ENCODE measurements around the gene PRG3. TPM values are rescaled to one million over a fixed set of nuclear protein-coding genes. Genes with fewer than 3 reads are reported as not detected.

The PRG3 gene, protein sequence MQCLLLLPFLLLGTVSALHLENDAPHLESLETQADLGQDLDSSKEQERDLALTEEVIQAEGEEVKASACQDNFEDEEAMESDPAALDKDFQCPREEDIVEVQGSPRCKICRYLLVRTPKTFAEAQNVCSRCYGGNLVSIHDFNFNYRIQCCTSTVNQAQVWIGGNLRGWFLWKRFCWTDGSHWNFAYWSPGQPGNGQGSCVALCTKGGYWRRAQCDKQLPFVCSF
- not detected for total RNA-seq

DNA sequence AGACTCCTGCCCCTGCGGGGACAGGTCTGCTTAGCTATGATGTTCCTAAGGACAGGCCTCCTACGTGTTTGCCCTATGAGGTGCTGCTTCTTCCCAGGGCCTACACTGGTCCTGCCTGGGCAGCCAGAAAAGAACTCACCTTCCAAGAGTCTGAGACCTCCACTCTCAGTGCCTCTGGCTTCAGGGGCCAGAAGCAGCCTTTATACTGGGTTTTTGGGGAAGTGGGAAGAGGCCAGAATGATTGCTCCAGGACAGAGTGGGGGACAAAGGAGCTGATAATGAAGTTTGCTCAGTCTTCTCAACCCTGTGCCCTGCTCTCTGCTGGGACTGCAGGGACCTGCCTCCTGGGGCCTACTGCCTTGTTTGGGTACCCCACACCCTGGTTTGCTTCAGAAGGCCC is at the start of gene PRG3:
TSS of gene PRG3 (minus strand) at position 176 of the 400 bp plus-strand sequence. CDS start 442 bp downstream, outside the sequence.
- no peaks in the 10 kb centered on the region for H3K9me3 ChIP-seq
- no peak within 1 kb of the TSS for H3K27ac ChIP-seq (replicated peaks in 1 of 4)
- peaks cover 0 to 22% (median 0%) of the 10 kb centered on the region in 4 donors for H3K27me3 ChIP-seq
- no peaks in the 10 kb centered on the region for H3K4me1 ChIP-seq
- intact Hi-C loops (cut with DNase I): no loop called here
- H3K4me3 ChIP-seq: no peak within 1 kb of the TSS
- no peaks in the 10 kb centered on the region for H3K36me3 ChIP-seq
- DNase-seq (ENCODE audit: extremely low spot score): no peak
- TF ChIP-seq, protein P1, sequence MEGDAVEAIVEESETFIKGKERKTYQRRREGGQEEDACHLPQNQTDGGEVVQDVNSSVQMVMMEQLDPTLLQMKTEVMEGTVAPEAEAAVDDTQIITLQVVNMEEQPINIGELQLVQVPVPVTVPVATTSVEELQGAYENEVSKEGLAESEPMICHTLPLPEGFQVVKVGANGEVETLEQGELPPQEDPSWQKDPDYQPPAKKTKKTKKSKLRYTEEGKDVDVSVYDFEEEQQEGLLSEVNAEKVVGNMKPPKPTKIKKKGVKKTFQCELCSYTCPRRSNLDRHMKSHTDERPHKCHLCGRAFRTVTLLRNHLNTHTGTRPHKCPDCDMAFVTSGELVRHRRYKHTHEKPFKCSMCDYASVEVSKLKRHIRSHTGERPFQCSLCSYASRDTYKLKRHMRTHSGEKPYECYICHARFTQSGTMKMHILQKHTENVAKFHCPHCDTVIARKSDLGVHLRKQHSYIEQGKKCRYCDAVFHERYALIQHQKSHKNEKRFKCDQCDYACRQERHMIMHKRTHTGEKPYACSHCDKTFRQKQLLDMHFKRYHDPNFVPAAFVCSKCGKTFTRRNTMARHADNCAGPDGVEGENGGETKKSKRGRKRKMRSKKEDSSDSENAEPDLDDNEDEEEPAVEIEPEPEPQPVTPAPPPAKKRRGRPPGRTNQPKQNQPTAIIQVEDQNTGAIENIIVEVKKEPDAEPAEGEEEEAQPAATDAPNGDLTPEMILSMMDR (IDR thresholded peaks at IDR 0.05): no peak
- TF ChIP-seq POLR2AphosphoS5 (IDR thresholded peaks at IDR 0.05) (no peak), EP300 (IDR thresholded peaks at IDR 0.05) (no peak), POLR2A (IDR thresholded peaks at IDR 0.05; ENCODE audit: low read depth) (no peak)
- 75% methylated on average over 2 of the region's 2 CpGs for WGBS

DNA sequence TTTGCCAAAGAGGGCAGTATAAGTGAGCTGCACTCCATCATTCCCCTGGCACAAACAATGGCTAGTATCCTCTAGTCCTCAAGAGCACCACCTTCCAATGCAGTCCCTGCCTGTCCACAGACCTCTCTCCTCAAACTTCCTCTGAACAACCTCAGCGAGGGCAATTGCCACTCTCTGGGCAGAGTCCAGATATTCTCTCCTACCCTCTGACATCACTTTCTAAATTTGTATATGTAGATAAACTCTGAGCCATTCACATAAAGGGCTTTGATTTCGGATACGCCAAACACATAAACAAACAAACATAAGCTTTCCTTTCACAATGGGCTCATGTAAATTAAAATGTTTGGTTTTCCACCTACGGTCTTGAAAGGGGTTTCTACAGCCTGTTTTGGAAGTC is 49.0 kb upstream of the PRG3 start:
- no peak for DNase-seq (ENCODE audit: extremely low spot score)
- Histone ChIP-seq H3K27me3 (no peaks in the 10 kb centered on the region), H3K36me3 (no peaks in the 10 kb centered on the region), H3K9me3 (no peaks in the 10 kb centered on the region), H3K27ac (replicated peaks in 1 of 4) (peak overlapping the region in 1 of 4 donors; percentile 99), H3K4me1 (peaks cover 53 to 79% (median 63%) of the 10 kb centered on the region in 4 donors), H3K4me3 (no peak overlapping the region)
- intact Hi-C loops (cut with DNase I): loop anchor here (5.0 kb wide), 1 partner anchor 103 kb away; no protein-coding TSS in a partner anchor
- WGBS: 78% methylated on average over 4 of the region's 4 CpGs
- TF ChIP-seq, protein P1 (IDR thresholded peaks at IDR 0.05): no peak
- no peak for TF ChIP-seq POLR2AphosphoS5 (IDR thresholded peaks at IDR 0.05)
- TF ChIP-seq POLR2A (IDR thresholded peaks at IDR 0.05; ENCODE audit: low read depth): no peak
- TF ChIP-seq EP300 (IDR thresholded peaks at IDR 0.05): no peak

DNA sequence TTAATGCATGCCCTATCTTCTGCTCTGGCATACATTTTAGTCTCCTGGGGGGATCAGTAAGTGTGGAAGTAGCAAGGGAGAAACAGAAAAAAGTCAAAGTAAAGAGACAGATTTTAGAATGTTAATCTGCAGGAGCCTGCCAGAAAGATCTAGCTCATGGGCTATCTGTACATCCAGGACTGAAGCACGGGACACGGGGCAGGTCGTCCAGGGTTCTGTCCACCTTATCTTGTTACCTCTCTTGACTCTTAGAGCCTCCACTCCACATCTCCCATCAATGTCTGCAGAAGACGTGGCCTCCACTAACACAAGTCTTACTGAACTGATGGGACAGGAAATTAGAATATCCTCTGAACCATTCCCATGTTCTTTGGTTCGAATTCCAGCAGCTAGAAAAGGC is 47.7 kb upstream of the PRG3 start:
- Histone ChIP-seq H3K4me1 (peaks cover 62 to 79% (median 66%) of the 10 kb centered on the region in 4 donors), H3K9me3 (no peaks in the 10 kb centered on the region), H3K36me3 (peaks cover 0 to 6% (median 3%) of the 10 kb centered on the region in 4 donors), H3K4me3 (no peak overlapping the region), H3K27me3 (no peaks in the 10 kb centered on the region), H3K27ac (replicated peaks in 1 of 4) (peak overlapping the region; percentile 98 to 99 (median 98))
- intact Hi-C loops (cut with DNase I): no loop called here
- TF ChIP-seq POLR2A (IDR thresholded peaks at IDR 0.05; ENCODE audit: low read depth): no peak
- no peak for TF ChIP-seq POLR2AphosphoS5 (IDR thresholded peaks at IDR 0.05)
- TF ChIP-seq, protein P1 (IDR thresholded peaks at IDR 0.05): no peak
- no peak for TF ChIP-seq EP300 (IDR thresholded peaks at IDR 0.05)
- DNase-seq (ENCODE audit: extremely low spot score): no peak
- WGBS: 86% methylated on average over 5 of the region's 5 CpGs

DNA sequence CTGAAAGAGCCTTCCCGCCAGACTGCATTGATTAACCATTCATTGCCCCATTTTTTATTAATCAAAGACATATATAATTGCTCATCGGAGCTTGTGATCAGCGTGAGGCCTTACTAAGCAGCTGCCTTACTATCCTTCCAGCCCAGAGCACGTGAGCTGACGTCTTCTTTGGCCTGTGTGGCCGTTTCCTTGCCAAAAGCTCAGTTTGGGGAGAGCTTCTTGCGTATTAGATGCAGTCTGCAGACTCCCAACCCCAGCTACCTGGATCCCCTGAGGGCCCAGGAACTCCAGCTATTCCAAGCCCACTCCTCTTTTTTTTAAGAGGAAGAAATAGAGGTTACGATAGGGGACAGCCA is 46.8 kb upstream of the PRG3 start:
- DNase-seq (ENCODE audit: extremely low spot score): peak; percentile 95
- WGBS: 33% methylated on average over 8 of the region's 8 CpGs
- no peaks in the 10 kb centered on the region for H3K27me3 ChIP-seq
- intact Hi-C loops (cut with DNase I): no loop called here
- peaks cover 65 to 75% (median 68%) of the 10 kb centered on the region in 4 donors for H3K4me1 ChIP-seq
- peak overlapping the region; percentile 98 to 99 (median 98) for H3K27ac ChIP-seq (replicated peaks in 1 of 4)
- H3K36me3 ChIP-seq: peaks cover 0 to 15% (median 8%) of the 10 kb centered on the region in 4 donors
- TF ChIP-seq, protein P1 (IDR thresholded peaks at IDR 0.05): no peak
- TF ChIP-seq POLR2AphosphoS5 (IDR thresholded peaks at IDR 0.05): peak; percentile 65 to 67
- no peaks in the 10 kb centered on the region for H3K9me3 ChIP-seq
- peak overlapping the region; percentile 60 to 67 (median 62) for H3K4me3 ChIP-seq

Data from esophagus muscularis mucosa (tissue), 4 donors.